ENCODE data around the gene C11orf42.

DNA sequence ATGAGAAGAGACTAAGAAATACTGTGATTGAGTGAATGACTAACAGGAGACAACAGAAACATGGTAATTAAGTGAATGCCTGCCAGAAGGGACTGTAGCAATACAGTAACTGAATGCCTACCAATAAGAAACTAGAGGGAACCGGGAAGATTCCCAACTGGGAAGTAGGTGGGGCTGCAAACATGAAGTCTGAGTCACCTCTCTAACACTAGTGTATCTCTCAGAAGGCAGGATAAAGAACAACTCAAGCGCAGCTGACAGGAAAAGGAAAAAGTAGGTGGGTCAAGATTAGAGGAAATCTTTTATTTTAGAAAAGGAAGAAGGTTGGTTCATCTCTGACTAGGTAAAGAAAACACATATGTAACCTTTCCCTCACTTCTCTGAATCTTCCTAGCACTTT lies 14.0 kb downstream of the C11orf42 start:
- TF ChIP-seq, protein P1, sequence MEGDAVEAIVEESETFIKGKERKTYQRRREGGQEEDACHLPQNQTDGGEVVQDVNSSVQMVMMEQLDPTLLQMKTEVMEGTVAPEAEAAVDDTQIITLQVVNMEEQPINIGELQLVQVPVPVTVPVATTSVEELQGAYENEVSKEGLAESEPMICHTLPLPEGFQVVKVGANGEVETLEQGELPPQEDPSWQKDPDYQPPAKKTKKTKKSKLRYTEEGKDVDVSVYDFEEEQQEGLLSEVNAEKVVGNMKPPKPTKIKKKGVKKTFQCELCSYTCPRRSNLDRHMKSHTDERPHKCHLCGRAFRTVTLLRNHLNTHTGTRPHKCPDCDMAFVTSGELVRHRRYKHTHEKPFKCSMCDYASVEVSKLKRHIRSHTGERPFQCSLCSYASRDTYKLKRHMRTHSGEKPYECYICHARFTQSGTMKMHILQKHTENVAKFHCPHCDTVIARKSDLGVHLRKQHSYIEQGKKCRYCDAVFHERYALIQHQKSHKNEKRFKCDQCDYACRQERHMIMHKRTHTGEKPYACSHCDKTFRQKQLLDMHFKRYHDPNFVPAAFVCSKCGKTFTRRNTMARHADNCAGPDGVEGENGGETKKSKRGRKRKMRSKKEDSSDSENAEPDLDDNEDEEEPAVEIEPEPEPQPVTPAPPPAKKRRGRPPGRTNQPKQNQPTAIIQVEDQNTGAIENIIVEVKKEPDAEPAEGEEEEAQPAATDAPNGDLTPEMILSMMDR (IDR thresholded peaks at IDR 0.05) = no peak
- TF ChIP-seq EP300 (IDR thresholded peaks at IDR 0.05) (no peak), POLR2A (IDR thresholded peaks at IDR 0.05) (no peak), POLR2AphosphoS5 (IDR thresholded peaks at IDR 0.05) (peak in 1 of 3 donors; percentile 24)

All from stomach (tissue), 4 donors.